ENCODE data around the gene APP.

DNA sequence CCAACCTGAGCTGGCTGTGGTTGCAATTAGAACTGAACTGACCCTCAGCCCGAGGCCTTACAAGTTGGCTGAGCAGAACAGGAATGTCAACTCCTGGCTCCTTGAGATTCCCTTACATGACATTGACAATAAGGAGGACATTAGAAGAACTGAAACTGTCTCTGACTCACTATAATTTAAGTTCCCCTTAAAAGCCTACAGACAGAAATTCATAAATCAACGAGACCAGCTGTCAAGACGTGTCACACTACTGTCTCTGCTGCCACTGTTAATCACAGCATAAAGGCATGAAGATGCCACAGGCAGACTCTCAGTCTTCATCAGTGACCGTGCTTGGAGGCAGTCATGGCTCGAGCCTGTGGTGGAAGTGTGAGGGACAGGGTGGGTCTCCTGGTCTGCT is 267.0 kb downstream of the APP start:
- no peak for TF ChIP-seq TSHZ2 (CRISPR knock-in tag; IDR thresholded peaks at IDR 0.05)
- TF ChIP-seq, protein P1, sequence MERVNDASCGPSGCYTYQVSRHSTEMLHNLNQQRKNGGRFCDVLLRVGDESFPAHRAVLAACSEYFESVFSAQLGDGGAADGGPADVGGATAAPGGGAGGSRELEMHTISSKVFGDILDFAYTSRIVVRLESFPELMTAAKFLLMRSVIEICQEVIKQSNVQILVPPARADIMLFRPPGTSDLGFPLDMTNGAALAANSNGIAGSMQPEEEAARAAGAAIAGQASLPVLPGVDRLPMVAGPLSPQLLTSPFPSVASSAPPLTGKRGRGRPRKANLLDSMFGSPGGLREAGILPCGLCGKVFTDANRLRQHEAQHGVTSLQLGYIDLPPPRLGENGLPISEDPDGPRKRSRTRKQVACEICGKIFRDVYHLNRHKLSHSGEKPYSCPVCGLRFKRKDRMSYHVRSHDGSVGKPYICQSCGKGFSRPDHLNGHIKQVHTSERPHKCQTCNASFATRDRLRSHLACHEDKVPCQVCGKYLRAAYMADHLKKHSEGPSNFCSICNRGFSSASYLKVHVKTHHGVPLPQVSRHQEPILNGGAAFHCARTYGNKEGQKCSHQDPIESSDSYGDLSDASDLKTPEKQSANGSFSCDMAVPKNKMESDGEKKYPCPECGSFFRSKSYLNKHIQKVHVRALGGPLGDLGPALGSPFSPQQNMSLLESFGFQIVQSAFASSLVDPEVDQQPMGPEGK (CRISPR knock-in tag; IDR thresholded peaks at IDR 0.05; ENCODE audit: borderline replicate concordance), result peak; percentile 62; the same call in 1 of the 2 replicates
- TF ChIP-seq ZFP30 (CRISPR knock-in tag; IDR thresholded peaks at IDR 0.05), result no peak
- TF ChIP-seq BACH2 (CRISPR knock-in tag; IDR thresholded peaks at IDR 0.05; ENCODE audit: borderline replicate concordance), result no peak
- no peak for TF ChIP-seq TCF4 (CRISPR knock-in tag; IDR thresholded peaks at IDR 0.05; ENCODE audit: borderline replicate concordance)
- no peak for TF ChIP-seq ARNTL (CRISPR knock-in tag; IDR thresholded peaks at IDR 0.05; ENCODE audit: borderline replicate concordance, low read depth)
- TF ChIP-seq ESRRG (CRISPR knock-in tag; IDR thresholded peaks at IDR 0.05), result no peak
